H1 (cell line): ENCODE data around the gene ENSA. TPM values are rescaled to one million over a fixed set of nuclear protein-coding genes. Genes with fewer than 3 reads are reported as not detected.

Source experiments
- CTCF ChIA-PET: fragments of 300-600 bp; sonication (Branson Sonifier 250); formaldehyde crosslinking; loops from one replicate; lab custom pipeline; 2021; ENCODE audit not compliant: partially characterized antibody; lab: Charles Lee
- POLR2A ChIA-PET: fragments of 300-600 bp; sonication (Branson Sonifier 250); formaldehyde crosslinking; loops from one replicate; lab custom pipeline; 2021; ENCODE audit warnings: inconsistent platforms; ENCODE audit not compliant: partially characterized antibody; lab: Charles Lee
- DNase-seq, 2 experiments: peaks; one replicate each; pipeline versions ENCODE4 v3.0.0 to v3.0.0-alpha.2; 2010 to 2022; ENCODE audit warnings: low spot score in 2 of 2, low read depth in 1 of 2, mixed read lengths in 1 of 2
- FAIRE-seq: peaks from 2 replicates; lab custom pipeline; 2011; peaks lifted over from hg19 to GRCh38; lab: Jason Lieb, UNC
- H2AFZ ChIP-seq: 2 replicates; pipeline ENCODE4 v1.8.1; 2012; ENCODE audit warnings: low read length, inconsistent platforms
- H2AK5ac ChIP-seq: 2 replicates; pipeline ENCODE4 v1.6.1; 2013; ENCODE audit warnings: low read depth, low read length
- H2BK120ac ChIP-seq: replicated peaks from 2 replicates; pipeline ENCODE3; 2013; ENCODE audit warnings: low read depth, low read length, inconsistent platforms
- H2BK12ac ChIP-seq: 2 replicates; pipeline ENCODE4 v1.6.1; 2013; ENCODE audit warnings: low read depth, low read length
- H2BK15ac ChIP-seq: 2 replicates; pipeline ENCODE4 v1.6.1; 2013; ENCODE audit warnings: low read length
- H2BK20ac ChIP-seq: 2 replicates; pipeline ENCODE4 v1.6.1; 2013; ENCODE audit warnings: low read length
- H2BK5ac ChIP-seq: 2 replicates; pipeline ENCODE4 v1.6.1; 2013; ENCODE audit warnings: low read depth, low read length
- H3K14ac ChIP-seq: 2 replicates; pipeline ENCODE4 v1.6.1; 2013; ENCODE audit warnings: inconsistent platforms; ENCODE audit not compliant: insufficient read length
- H3K18ac ChIP-seq: 2 replicates; pipeline ENCODE4 v1.6.1; 2013; ENCODE audit warnings: low read length; ENCODE audit errors: extremely low read depth
- H3K23ac ChIP-seq: 2 replicates; pipeline ENCODE4 v1.6.1; 2013; ENCODE audit warnings: inconsistent platforms; ENCODE audit not compliant: insufficient read length
- H3K23me2 ChIP-seq: 2 replicates; pipeline ENCODE4 v1.6.1; 2013; ENCODE audit warnings: low read depth, low read length
- H3K27ac ChIP-seq: 2 replicates; pipeline ENCODE4 v1.6.1; 2011; ENCODE audit warnings: low read depth, low read length, inconsistent platforms
- H3K27me3 ChIP-seq, 4 experiments: replicated peaks in 1 of 4; 1 replicate in 1 of 4; 2 replicates in 3 of 4; pipeline versions ENCODE4 v1.6.1 to v1.8.1; 2011 to 2013; ENCODE audit warnings: low read length in 3 of 4, mild to moderate bottlenecking in 3 of 4, inconsistent platforms in 2 of 4, mixed read lengths in 2 of 4, moderate library complexity in 1 of 4; ENCODE audit not compliant: control insufficient read depth in 3 of 4, insufficient read depth in 3 of 4; ENCODE audit errors: extremely low read depth in 1 of 4
- H3K36me3 ChIP-seq, 4 experiments: 2 replicates each; pipeline versions ENCODE4 v1.6.1 to v1.8.1; 2011 to 2013; ENCODE audit warnings: mild to moderate bottlenecking in 4 of 4, low read length in 3 of 4, moderate library complexity in 2 of 4, control low read depth in 1 of 4, inconsistent platforms in 1 of 4; ENCODE audit not compliant: insufficient read depth in 4 of 4, control insufficient read depth in 2 of 4
- H3K4ac ChIP-seq: replicated peaks from 2 replicates; pipeline ENCODE3; 2013; ENCODE audit warnings: low read length, low read depth, mixed read lengths, inconsistent platforms; ENCODE audit not compliant: insufficient read length
- H3K4me1 ChIP-seq, 4 experiments: replicated peaks in 1 of 4; 1 replicate in 1 of 4; 2 replicates in 3 of 4; pipeline versions ENCODE4 v1.6.1 to v1.8.1; 2011 to 2013; ENCODE audit warnings: low read length in 3 of 4, inconsistent platforms in 2 of 4, mixed read lengths in 1 of 4; ENCODE audit not compliant: insufficient read depth in 4 of 4, control insufficient read depth in 3 of 4
- H3K4me2 ChIP-seq, 2 experiments: 2 replicates each; pipeline versions ENCODE4 v1.6.1 to v1.8.1; 2011 to 2013; ENCODE audit warnings: low read depth in 2 of 2, low read length in 2 of 2, control low read depth in 1 of 2, inconsistent platforms in 1 of 2, mild to moderate bottlenecking in 1 of 2; ENCODE audit not compliant: insufficient read depth in 1 of 2
- H3K4me3 ChIP-seq, 4 experiments: fragments of 200-600, 300-600 bp in 1 of 4; sonication (generic), shearing (Covaris generic), sonication (Bioruptor Twin) in 1 of 4; 2 replicates each; pipeline versions ENCODE4 v1.5.1 to v1.8.1; 2011 to 2016; ENCODE audit warnings: low read length in 4 of 4, low read depth in 3 of 4, control low read depth in 2 of 4, inconsistent platforms in 2 of 4, mild to moderate bottlenecking in 2 of 4, mixed read lengths in 1 of 4, moderate library complexity in 1 of 4; ENCODE audit not compliant: insufficient read depth in 2 of 4; ENCODE audit errors: extremely low read depth in 1 of 4
- H3K56ac ChIP-seq: replicated peaks from 2 replicates; pipeline ENCODE3; 2013; ENCODE audit warnings: low read depth, mild to moderate bottlenecking, mixed read lengths, low read length, inconsistent platforms; ENCODE audit not compliant: insufficient read length
- H3K79me1 ChIP-seq: 2 replicates; pipeline ENCODE4 v1.6.1; 2013; ENCODE audit warnings: low read depth, low read length, control low read depth
- H3K79me2 ChIP-seq, 2 experiments: 2 replicates each; pipeline versions ENCODE4 v1.6.1 to v1.8.1; 2012 to 2013; ENCODE audit warnings: low read length in 2 of 2, mild to moderate bottlenecking in 2 of 2, inconsistent platforms in 1 of 2; ENCODE audit not compliant: insufficient read depth in 2 of 2, control insufficient read depth in 1 of 2
- H3K9ac ChIP-seq, 4 experiments: replicated peaks in 1 of 4; 1 replicate in 1 of 4; 2 replicates in 3 of 4; pipeline versions ENCODE4 v1.6.1 to v1.8.1; 2011 to 2013; ENCODE audit warnings: low read depth in 3 of 4, low read length in 3 of 4, control low read depth in 2 of 4, mild to moderate bottlenecking in 2 of 4, moderate library complexity in 2 of 4, inconsistent platforms in 1 of 4; ENCODE audit errors: extremely low read depth in 1 of 4
- H3K9me3 ChIP-seq, 2 experiments: 2 replicates each; pipeline versions ENCODE4 v1.6.1 to v1.8.1; 2012 to 2013; ENCODE audit warnings: mild to moderate bottlenecking in 2 of 2, moderate library complexity in 2 of 2, control low read depth in 1 of 2, inconsistent platforms in 1 of 2, low read depth in 1 of 2, low read length in 1 of 2, mixed read lengths in 1 of 2; ENCODE audit not compliant: insufficient read depth in 2 of 2
- H4K20me1 ChIP-seq, 2 experiments: replicated peaks in 1 of 2; 2 replicates each; pipeline versions ENCODE3 to v1.8.1; 2011 to 2013; ENCODE audit warnings: inconsistent platforms in 2 of 2, low read length in 2 of 2, mild to moderate bottlenecking in 1 of 2; ENCODE audit not compliant: insufficient read depth in 2 of 2, control insufficient read depth in 1 of 2
- H4K5ac ChIP-seq: 2 replicates; pipeline ENCODE4 v1.6.1; 2013; ENCODE audit warnings: low read length, low read depth, mixed read lengths, inconsistent platforms; ENCODE audit not compliant: insufficient read length
- H4K8ac ChIP-seq: 2 replicates; pipeline ENCODE4 v1.8.0; 2013; ENCODE audit warnings: mild to moderate bottlenecking, moderate library complexity, low read length, inconsistent platforms; ENCODE audit not compliant: insufficient read depth; ENCODE audit errors: extremely low read depth
- H4K91ac ChIP-seq: replicated peaks from 2 replicates; pipeline ENCODE3; 2013; ENCODE audit warnings: low read length, mixed read lengths, inconsistent platforms; ENCODE audit not compliant: insufficient read length
- ASH2L ChIP-seq: fragments of 200-600, 300-600 bp; sonication (generic); IDR thresholded peaks from one replicate; pipeline ENCODE4 v1.7.1; 2017; ENCODE audit warnings: low read length
- CHD1 ChIP-seq: IDR thresholded peaks from 2 replicates; pipeline ENCODE4 v1.6.1; 2012; ENCODE audit warnings: low read depth, low read length, improper control_type of control experiment
- HDAC2 ChIP-seq, 2 experiments: fragments of 300-600 bp in 1 of 2; sonication (generic) in 1 of 2; IDR thresholded peaks; 2 replicates each; pipeline ENCODE4 v1.6.1; 2011 to 2012; ENCODE audit warnings: low read depth in 2 of 2, low read length in 2 of 2, mild to moderate bottlenecking in 2 of 2, moderate library complexity in 2 of 2, borderline replicate concordance in 1 of 2, inconsistent platforms in 1 of 2
- SAP30 ChIP-seq: fragments of 300-600 bp; sonication (generic); IDR thresholded peaks from 2 replicates; pipeline ENCODE4 v1.7.1; 2012; ENCODE audit warnings: low read length, moderate library complexity, mild to moderate bottlenecking, inconsistent platforms; ENCODE audit not compliant: insufficient read depth, insufficient replicate concordance
- WGBS, 2 experiments: shearing (Covaris generic) in 1 of 2; methylation state at CpG; one replicate each; pipeline versions ENCODE4 v1.1.6 to v1.1.7; 2013 to 2015; ENCODE audit warnings: low lambda C conversion rate in 2 of 2, mixed read lengths in 2 of 2, inconsistent platforms in 1 of 2, low coverage in 1 of 2, missing lambda C conversion rate in 1 of 2; ENCODE audit not compliant: insufficient replicate concordance in 2 of 2, insufficient coverage in 1 of 2, insufficient read length in 1 of 2; ENCODE audit errors: extremely low coverage in 1 of 2, missing lambda C conversion rate in 1 of 2; 5-methylcytosine and 5-hydroxymethylcytosine counted together
- polyA plus RNA-seq, 7 experiments: library from polyadenylated mRNA; depleted of rRNA in 3 of 7; stranded (reverse) in 5 of 7; unstranded in 2 of 7; fragments of >200 nt in 5 of 7; fragments of 200-250 nt in 2 of 7; gene quantifications; 1 replicate in 5 of 7; 2 replicates in 1 of 7; 4 replicates in 1 of 7; pipeline versions ENCODE4 v1.2.1 to v1.2.3, GENCODE V29; 2011 to 2013; ENCODE audit warnings: missing spikeins in 2 of 7, mixed read lengths in 2 of 7
- total RNA-seq: library from RNA; stranded (reverse); fragmentation: NEBNext Ultra II Directional; extraction: Animal tissue kit (Norgen Biotek cat#: 25700); gene quantifications from 2 replicates; pipeline ENCODE4 v1.2.1, GENCODE V29; 2021
- TF ChIP-seq, protein P1 (sequence below): IDR thresholded peaks from 2 replicates; pipeline ENCODE4 v1.6.1; 2011; ENCODE audit warnings: low read length, improper control_type of control experiment

ENSA gene
- total and polyA plus RNA-seq, 2 of the 8 experiments (the other 6 are each of a cell fraction or from before 2014, with no cell fraction given): 48.2 to 229 TPM

DNA sequence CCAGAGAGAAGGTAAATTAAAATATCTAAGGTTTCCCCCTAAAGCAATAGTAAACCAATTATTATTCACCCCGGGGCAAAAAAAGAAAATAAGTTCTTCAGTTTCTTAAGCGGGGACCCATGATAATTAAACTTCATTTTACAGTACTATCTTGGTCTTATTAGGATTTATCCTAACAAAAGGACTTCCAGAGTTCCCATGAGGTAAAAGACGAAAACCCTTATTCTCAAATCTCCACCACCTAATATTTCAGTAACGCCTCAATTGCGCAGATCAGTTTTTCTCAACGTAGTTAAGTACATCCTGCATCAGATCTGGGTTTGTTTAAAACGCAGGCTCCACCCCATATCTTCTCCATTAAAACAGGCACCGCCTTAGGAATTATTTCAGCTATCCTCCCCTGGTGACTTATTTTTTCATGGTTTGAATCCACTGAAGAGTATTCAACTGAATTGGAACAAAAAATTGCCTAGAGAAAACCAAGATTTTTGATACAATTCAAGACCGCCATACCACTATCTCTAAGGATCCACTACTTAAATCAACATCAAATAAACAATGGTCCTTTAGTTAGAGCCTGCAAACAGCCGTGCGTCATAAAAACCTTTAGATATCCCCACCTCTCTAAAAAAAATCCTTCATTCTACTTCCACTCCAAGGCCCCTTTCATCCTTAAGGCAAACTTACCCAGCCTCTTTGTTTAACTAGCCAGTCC is 51.7 kb downstream of the ENSA start:
- Histone ChIP-seq H2AK5ac (peak overlapping the region; percentile 97; the same call in 1 of the 2 replicates), H4K20me1 (peaks cover 29 to 35% of the 10 kb centered on the region in 2 experiments), H3K18ac (no peak overlapping the region), H3K14ac (no peak overlapping the region), H4K5ac (no peak overlapping the region), H2BK15ac (no peak overlapping the region), H3K56ac (peak overlapping the region; percentile 99), H3K4me3 (peak overlapping the region; percentile 100), H2BK12ac (0 out of 2 replicates have a peak overlapping the region, but pooled peaks have one; percentile 99), H3K36me3 (peaks cover 25 to 61% (median 39%) of the 10 kb centered on the region in 4 experiments), H3K79me1 (peaks cover 2% of the 10 kb centered on the region; the same call in 1 of the 2 replicates), H3K4me2 (peak overlapping the region; percentile 72 to 78), H3K9me3 (no peaks in the 10 kb centered on the region), H4K91ac (no peak overlapping the region), H2AFZ (no peak overlapping the region), H3K27me3 (no peaks in the 10 kb centered on the region), H3K23me2 (peaks cover 9% of the 10 kb centered on the region), H3K27ac (peak overlapping the region; percentile 98), H2BK120ac (no peak overlapping the region), H3K4ac (no peak overlapping the region), H2BK20ac (no peak overlapping the region), H3K79me2 (peaks cover 38 to 62% of the 10 kb centered on the region in 2 experiments), H3K9ac (peak overlapping the region; percentile 99 to 100 (median 100)), H3K23ac (no peak overlapping the region), H4K8ac (no peak overlapping the region), H2BK5ac (peak overlapping the region; percentile 100), H3K4me1 (peaks cover 5 to 25% (median 16%) of the 10 kb centered on the region in 4 experiments)
- TF ChIP-seq HDAC2 (IDR thresholded peaks at IDR 0.05; ENCODE audit: borderline replicate concordance in 1 of 2, low read depth in 2 of 2, low read length in 2 of 2): no peak
- TF ChIP-seq, protein P1, sequence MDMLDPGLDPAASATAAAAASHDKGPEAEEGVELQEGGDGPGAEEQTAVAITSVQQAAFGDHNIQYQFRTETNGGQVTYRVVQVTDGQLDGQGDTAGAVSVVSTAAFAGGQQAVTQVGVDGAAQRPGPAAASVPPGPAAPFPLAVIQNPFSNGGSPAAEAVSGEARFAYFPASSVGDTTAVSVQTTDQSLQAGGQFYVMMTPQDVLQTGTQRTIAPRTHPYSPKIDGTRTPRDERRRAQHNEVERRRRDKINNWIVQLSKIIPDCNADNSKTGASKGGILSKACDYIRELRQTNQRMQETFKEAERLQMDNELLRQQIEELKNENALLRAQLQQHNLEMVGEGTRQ: no peak
- peak; percentile 6 for TF ChIP-seq SAP30
- no peak for TF ChIP-seq ASH2L
- peak; percentile 9; the same call in 1 of the 2 replicates for TF ChIP-seq CHD1
- DNase-seq: no peak
- WGBS, 2 experiments: 3% methylated on average over 11 of the region's 11 CpGs; no CpG with 5 or more reads in 1 of the 2 experiments
- no peak for FAIRE-seq
- ChIA-PET CTCF (interaction anchor here (0.8 to 3.5 kb wide), 5 partner anchors 9 to 41 kb away, joined by 3 to 29 read pairs (median 5); no protein-coding TSS in a partner anchor), POLR2A (interaction anchor here (0.6 to 43.7 kb wide), 23 partner anchors 7 to 396 kb away, joined by 3 to 1380 read pairs (median 7); partner anchors contain the start of genes ADAMTSL4, ENSA, FALEC and TARS2)
